ENCODE results near the gene TRAF1. TPM values are rescaled to one million over a fixed set of nuclear protein-coding genes. Genes with fewer than 3 reads are reported as not detected.

The TRAF1 gene
- total RNA-seq, 4 donors from 2014 or later: 1.2 to 14.3 (median 7.1) TPM

DNA sequence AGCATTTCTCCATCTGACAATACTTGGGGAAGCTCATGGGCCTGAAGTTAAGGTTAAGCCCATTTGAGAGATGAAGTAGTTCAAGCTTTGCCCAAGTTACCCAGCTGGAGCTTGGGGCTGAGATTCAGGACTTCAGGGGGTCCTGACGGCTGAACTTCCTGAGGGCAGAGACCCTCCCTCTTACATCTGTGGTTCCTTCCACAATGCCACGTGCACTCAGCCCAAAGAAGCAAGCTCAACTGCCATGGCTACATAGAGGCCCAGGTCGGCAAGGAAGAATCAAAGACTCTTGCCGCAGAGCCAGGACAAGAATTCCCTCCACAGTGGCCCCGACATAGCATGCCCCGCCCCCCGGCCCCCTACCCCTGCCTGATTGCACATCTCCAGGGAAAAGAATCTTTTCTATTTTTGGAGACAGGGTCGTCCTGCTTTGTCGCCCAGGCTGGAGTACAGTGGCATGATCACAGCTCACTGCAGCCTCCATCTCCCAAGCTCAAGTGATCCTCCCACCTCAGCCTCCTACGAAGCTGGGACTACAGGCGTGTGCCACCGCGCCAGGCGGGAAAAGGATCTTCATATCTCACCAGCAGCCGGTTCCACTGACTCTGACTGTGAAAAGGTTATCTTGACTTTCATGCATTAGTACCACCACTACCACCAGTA lies 58.8 kb downstream of the TRAF1 start:
- peaks cover 0 to 24% (median 11%) of the 10 kb centered on the region in 3 donors for H3K4me1 ChIP-seq
- ATAC-seq: no peak
- no peaks in the 10 kb centered on the region for H3K27me3 ChIP-seq
- peak overlapping the region in 1 of 2 donors; percentile 59 for H3K4me3 ChIP-seq
- TF ChIP-seq EP300 (IDR thresholded peaks at IDR 0.05) (no peak), POLR2AphosphoS5 (IDR thresholded peaks at IDR 0.05) (no peak), POLR2A (IDR thresholded peaks at IDR 0.05) (no peak)
- TF ChIP-seq, protein P1, sequence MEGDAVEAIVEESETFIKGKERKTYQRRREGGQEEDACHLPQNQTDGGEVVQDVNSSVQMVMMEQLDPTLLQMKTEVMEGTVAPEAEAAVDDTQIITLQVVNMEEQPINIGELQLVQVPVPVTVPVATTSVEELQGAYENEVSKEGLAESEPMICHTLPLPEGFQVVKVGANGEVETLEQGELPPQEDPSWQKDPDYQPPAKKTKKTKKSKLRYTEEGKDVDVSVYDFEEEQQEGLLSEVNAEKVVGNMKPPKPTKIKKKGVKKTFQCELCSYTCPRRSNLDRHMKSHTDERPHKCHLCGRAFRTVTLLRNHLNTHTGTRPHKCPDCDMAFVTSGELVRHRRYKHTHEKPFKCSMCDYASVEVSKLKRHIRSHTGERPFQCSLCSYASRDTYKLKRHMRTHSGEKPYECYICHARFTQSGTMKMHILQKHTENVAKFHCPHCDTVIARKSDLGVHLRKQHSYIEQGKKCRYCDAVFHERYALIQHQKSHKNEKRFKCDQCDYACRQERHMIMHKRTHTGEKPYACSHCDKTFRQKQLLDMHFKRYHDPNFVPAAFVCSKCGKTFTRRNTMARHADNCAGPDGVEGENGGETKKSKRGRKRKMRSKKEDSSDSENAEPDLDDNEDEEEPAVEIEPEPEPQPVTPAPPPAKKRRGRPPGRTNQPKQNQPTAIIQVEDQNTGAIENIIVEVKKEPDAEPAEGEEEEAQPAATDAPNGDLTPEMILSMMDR (IDR thresholded peaks at IDR 0.05): no peak
- H3K27ac ChIP-seq: peak overlapping the region; percentile 86 to 94 (median 92)
- no peaks in the 10 kb centered on the region for H3K9me3 ChIP-seq
- H3K36me3 ChIP-seq: peaks cover 0 to 68% of the 10 kb centered on the region in 2 donors
- WGBS, 2 donors (ENCODE audit: low coverage in 1 of 2): 77 to 100% methylated on average over 1 to 7 of the region's 15 CpGs

DNA sequence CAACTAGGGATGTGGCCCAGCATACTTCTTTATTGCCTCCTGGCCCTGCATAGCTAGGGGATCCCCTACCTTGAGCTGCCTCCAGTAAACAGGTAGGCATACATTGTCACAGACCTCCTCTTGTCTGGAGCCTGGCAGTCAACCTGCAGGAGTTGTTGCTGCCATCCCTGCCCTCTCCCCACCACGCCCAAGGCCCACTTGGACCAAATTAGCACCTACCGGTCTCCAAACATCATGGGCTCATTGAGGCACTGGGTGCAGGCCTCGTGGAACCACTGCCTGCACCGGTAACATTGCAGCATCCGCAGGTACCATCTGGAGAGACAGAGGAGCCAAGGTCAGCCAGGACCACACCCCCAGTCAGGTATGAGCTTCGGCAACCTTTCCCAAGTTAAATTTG lies 59.9 kb downstream of the TRAF1 start:
- peak overlapping the region in 1 of 4 donors; percentile 91 for H3K27ac ChIP-seq
- no peaks in the 10 kb centered on the region for H3K9me3 ChIP-seq
- ATAC-seq: no peak
- H3K4me1 ChIP-seq: peaks cover 0 to 24% (median 11%) of the 10 kb centered on the region in 3 donors
- H3K27me3 ChIP-seq: no peaks in the 10 kb centered on the region
- WGBS, 2 donors (ENCODE audit: low coverage in 1 of 2): 82 to 90% methylated on average over 2 to 3 of the region's 6 CpGs
- H3K4me3 ChIP-seq: no peak overlapping the region
- TF ChIP-seq, protein P1 (IDR thresholded peaks at IDR 0.05): no peak
- no peak for TF ChIP-seq EP300 (IDR thresholded peaks at IDR 0.05)
- TF ChIP-seq POLR2AphosphoS5 (IDR thresholded peaks at IDR 0.05): no peak
- no peak for TF ChIP-seq POLR2A (IDR thresholded peaks at IDR 0.05)
- peaks cover 0 to 68% of the 10 kb centered on the region in 2 donors for H3K36me3 ChIP-seq

DNA sequence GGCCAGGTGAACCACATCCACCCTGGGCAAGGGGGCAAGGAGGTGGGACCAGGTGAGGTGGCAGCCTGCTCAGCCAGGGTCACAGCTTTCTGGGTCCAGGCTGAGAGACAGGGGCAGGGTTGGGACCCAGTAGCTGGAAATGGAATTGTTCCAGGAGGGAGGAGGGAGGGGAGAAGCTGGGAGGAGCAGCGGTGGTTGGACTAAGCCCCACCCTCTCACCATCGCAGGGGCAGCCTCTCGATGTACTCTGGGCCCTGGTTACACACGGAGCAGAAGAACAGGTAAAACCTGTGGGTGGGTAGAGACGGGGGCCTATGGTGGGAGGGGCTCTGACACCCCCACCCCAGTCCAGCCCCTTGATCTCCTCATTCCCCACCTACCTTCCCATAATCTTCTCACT lies 60.8 kb downstream of the TRAF1 start:
- Histone ChIP-seq H3K4me3 (no peak overlapping the region), H3K36me3 (peaks cover 0 to 74% of the 10 kb centered on the region in 2 donors), H3K9me3 (no peaks in the 10 kb centered on the region), H3K27me3 (no peaks in the 10 kb centered on the region), H3K27ac (peak overlapping the region in 2 of 4 donors; percentile 9 to 91), H3K4me1 (peaks cover 0 to 24% (median 11%) of the 10 kb centered on the region in 3 donors)
- TF ChIP-seq EP300 (IDR thresholded peaks at IDR 0.05): no peak
- no peak for TF ChIP-seq POLR2AphosphoS5 (IDR thresholded peaks at IDR 0.05)
- TF ChIP-seq POLR2A (IDR thresholded peaks at IDR 0.05): no peak
- TF ChIP-seq, protein P1 (IDR thresholded peaks at IDR 0.05): no peak
- WGBS, 2 donors (ENCODE audit: low coverage in 1 of 2): 18 to 59% methylated on average over 3 to 4 of the region's 5 CpGs
- ATAC-seq: no peak

DNA sequence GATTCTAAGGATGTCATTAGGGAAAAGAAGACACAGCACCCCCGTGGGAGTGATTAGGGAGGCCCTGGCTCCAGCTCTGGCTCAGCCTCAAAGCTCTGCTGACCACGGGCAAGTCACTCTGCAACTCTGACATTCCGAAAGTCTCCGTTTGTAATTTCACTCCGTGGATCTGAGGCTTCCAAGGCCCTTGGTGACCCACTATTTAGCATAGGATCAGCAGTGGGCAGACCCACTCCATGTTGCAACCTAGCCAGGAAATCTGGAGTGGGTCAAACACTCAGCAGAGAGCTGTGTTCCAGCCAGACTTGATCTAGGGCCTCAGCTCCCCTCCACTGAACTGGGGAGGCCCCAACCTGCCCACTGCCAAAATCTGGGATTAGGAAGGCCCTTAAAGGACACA lies 61.4 kb downstream of the TRAF1 start:
- Histone ChIP-seq H3K36me3 (peaks cover 0 to 76% of the 10 kb centered on the region in 2 donors), H3K27me3 (no peaks in the 10 kb centered on the region), H3K9me3 (no peaks in the 10 kb centered on the region), H3K4me3 (no peak overlapping the region), H3K4me1 (peaks cover 0 to 22% (median 11%) of the 10 kb centered on the region in 3 donors), H3K27ac (peak overlapping the region in 2 of 4 donors; percentile 9 to 91)
- ATAC-seq: no peak
- WGBS, 2 donors (ENCODE audit: low coverage in 1 of 2): 62% methylated on average over 5 of the region's 5 CpGs; no CpG with 5 or more reads in 1 of the 2 donors
- TF ChIP-seq POLR2AphosphoS5 (IDR thresholded peaks at IDR 0.05) (no peak), POLR2A (IDR thresholded peaks at IDR 0.05) (no peak), EP300 (IDR thresholded peaks at IDR 0.05) (no peak)
- TF ChIP-seq, protein P1 (IDR thresholded peaks at IDR 0.05): no peak

DNA sequence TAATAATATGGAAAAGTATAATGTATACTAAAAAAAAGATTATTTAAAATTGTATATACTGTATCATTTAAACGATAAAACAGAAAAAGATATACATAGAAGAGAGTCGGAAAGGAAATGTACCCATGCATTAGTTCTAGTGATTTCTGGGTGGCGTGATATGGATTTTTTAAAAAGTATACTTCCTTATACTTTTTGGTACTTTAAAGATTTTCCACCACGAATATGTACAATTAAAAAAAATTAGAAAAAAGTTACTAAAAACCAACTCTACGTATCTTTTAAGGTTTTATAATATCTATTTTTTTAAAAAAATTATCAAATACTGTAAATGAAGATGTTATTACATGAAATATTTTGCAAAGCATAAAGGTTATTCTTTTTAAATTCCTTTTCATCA lies 61.9 kb downstream of the TRAF1 start:
- Histone ChIP-seq H3K9me3 (no peaks in the 10 kb centered on the region), H3K4me1 (peaks cover 0 to 17% (median 11%) of the 10 kb centered on the region in 3 donors), H3K4me3 (no peak overlapping the region), H3K36me3 (peaks cover 0 to 76% of the 10 kb centered on the region in 2 donors), H3K27me3 (no peaks in the 10 kb centered on the region), H3K27ac (no peak overlapping the region)
- ATAC-seq: no peak
- WGBS, 2 donors (ENCODE audit: low coverage in 1 of 2): 81 to 93% methylated on average over 4 to 5 of the region's 5 CpGs
- TF ChIP-seq POLR2AphosphoS5 (IDR thresholded peaks at IDR 0.05) (no peak), EP300 (IDR thresholded peaks at IDR 0.05) (no peak), POLR2A (IDR thresholded peaks at IDR 0.05) (no peak)
- TF ChIP-seq, protein P1 (IDR thresholded peaks at IDR 0.05): no peak
